ENCODE results near the gene WAPL.
"Not testable (repeated sequence)": the region's sequence is repeated elsewhere in the genome, so short reads cannot be mapped to it uniquely, and the experiment has no call there.

The WAPL gene

DNA sequence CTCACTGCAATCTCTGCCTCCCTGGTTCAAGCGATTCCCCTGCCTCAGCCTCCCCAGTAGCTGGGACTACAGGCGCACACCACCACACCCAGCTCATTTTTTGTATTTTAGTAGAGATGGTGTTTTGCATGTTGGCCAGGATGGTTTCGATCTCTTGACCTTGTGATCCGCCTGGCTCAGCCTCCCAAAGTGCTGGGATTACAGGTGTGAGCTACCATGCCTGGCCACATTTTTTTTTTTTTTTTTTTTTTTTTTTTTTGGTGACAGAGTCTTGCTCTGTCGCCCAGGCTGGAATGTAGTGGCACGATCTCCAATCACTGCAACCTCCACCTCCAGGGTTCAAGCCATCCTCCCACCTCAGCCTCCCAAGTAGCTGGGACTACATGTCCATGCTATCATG is 4.1 kb upstream of the WAPL start:
- not testable (repeated sequence) for H3K4me3 ChIP-seq (ENCODE audit: low read depth in 1 of 5, low read length in 5 of 5); H3K27ac ChIP-seq (ENCODE audit: low read depth, low read length); H3K9ac ChIP-seq (ENCODE audit: low read length in 5 of 5); H3K36me3 ChIP-seq (ENCODE audit: control insufficient read depth in 5 of 5, insufficient read depth in 5 of 5, low read length in 5 of 5); H3K9me3 ChIP-seq (ENCODE audit: control insufficient read depth in 5 of 5, low read length in 5 of 5); H3K27me3 ChIP-seq (ENCODE audit: control insufficient read depth in 5 of 5, insufficient read depth in 4 of 5, low read length in 5 of 5)
- peaks cover 2 to 21% (median 16%) of the 10 kb centered on the region in 5 donors for H3K4me1 ChIP-seq (ENCODE audit: control insufficient read depth in 5 of 5, insufficient read depth in 5 of 5, low read length in 5 of 5)

DNA sequence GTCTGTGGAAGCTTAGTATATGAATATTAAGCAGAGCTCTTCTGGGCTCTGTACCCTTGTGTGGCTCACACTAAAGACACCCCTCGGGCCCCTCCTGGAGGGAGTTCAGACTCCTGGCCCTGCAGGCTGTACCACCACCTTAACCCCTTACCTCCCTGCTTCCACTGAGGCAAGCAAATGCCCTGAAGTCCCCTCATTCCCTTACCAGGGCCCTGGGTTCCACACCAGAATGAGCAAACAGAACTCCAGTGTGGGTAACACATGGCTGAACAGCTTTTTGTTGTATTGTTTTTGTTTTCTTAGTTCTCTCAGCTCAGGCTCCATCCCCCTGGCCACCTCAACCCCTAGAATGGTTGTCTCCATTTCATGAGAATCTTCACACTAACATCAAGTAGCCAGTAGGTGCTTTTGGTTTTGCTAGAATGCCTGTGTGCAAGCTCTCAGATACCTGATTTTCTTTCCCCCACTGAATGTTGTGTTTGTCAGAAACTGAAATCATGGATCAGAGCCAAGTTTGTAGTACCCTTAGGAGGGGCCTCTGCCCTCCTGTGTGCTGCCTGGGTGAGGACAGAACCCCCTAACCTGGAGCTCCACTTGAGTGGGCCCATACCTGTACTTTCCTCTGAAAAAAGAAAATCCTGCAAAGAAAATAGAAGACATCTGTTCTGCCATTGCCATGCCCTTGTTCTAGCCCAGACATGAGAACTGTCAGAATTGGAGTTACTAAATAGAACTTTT is 2.8 kb upstream of the WAPL start:
- Histone ChIP-seq H3K9me3 (ENCODE audit: control insufficient read depth in 5 of 5, low read length in 5 of 5) (no peaks in the 10 kb centered on the region), H3K36me3 (ENCODE audit: control insufficient read depth in 5 of 5, insufficient read depth in 5 of 5, low read length in 5 of 5) (no peaks in the 10 kb centered on the region), H3K9ac (ENCODE audit: low read length in 5 of 5) (peak overlapping the region in 2 of 5 donors; percentile 16 to 23), H3K27ac (ENCODE audit: low read depth, low read length) (no peak overlapping the region), H3K4me3 (ENCODE audit: low read depth in 1 of 5, low read length in 5 of 5) (no peak overlapping the region), H3K27me3 (ENCODE audit: control insufficient read depth in 5 of 5, insufficient read depth in 4 of 5, low read length in 5 of 5) (no peaks in the 10 kb centered on the region), H3K4me1 (ENCODE audit: control insufficient read depth in 5 of 5, insufficient read depth in 5 of 5, low read length in 5 of 5) (peaks cover 2 to 34% (median 28%) of the 10 kb centered on the region in 5 donors)

DNA sequence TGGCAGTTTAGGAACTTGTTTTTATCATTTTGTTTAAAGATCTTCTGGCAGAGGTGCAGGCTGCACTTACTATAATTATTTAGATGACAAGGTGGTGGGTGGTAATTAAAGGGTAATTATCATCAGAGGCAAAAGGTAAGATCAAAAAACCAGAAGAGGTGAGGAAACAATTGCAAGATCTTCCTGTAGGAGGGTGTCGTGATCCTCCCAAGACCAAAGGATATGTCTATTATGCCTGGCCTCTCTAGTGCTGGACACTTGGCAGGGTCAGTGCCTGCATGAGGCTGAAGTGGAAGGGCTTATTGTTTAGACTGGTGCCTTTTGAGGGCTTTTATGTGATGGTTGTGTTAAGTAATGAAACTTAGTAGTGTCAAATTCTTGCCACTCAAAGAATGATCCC is 1.8 kb upstream of the WAPL start:
- H3K9ac ChIP-seq (ENCODE audit: low read length in 5 of 5): peak overlapping the region in 3 of 5 donors; percentile 31 to 57 (median 43)
- H3K27me3 ChIP-seq (ENCODE audit: control insufficient read depth in 5 of 5, insufficient read depth in 4 of 5, low read length in 5 of 5): no peaks in the 10 kb centered on the region
- no peak overlapping the region for H3K4me3 ChIP-seq (ENCODE audit: low read depth in 1 of 5, low read length in 5 of 5)
- no peaks in the 10 kb centered on the region for H3K9me3 ChIP-seq (ENCODE audit: control insufficient read depth in 5 of 5, low read length in 5 of 5)
- no peaks in the 10 kb centered on the region for H3K36me3 ChIP-seq (ENCODE audit: control insufficient read depth in 5 of 5, insufficient read depth in 5 of 5, low read length in 5 of 5)
- H3K4me1 ChIP-seq (ENCODE audit: control insufficient read depth in 5 of 5, insufficient read depth in 5 of 5, low read length in 5 of 5): peaks cover 2 to 41% (median 37%) of the 10 kb centered on the region in 5 donors
- H3K27ac ChIP-seq (ENCODE audit: low read depth, low read length): no peak overlapping the region

DNA sequence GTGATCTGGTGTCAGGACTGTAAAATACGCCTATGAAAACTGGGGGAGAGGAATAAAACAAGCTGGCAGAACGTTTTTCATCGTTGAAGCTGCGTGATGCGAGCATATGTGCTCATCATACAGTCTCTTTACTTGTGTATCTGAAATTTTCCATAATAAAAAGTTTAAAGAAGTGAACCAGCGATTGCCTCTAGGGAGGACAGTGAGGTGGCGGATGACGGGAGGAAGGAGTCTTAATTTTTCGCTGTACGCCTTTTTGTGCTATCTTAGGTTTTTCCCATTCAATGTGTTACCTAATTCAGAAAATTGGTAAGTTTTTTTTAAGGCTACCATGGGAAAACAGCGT is 891 bp upstream of the WAPL start:
- H3K36me3 ChIP-seq (ENCODE audit: control insufficient read depth in 5 of 5, insufficient read depth in 5 of 5, low read length in 5 of 5): peaks cover 0 to 6% (median 0%) of the 10 kb centered on the region in 5 donors
- peak overlapping the region; percentile 84 for H3K27ac ChIP-seq (ENCODE audit: low read depth, low read length)
- no peaks in the 10 kb centered on the region for H3K27me3 ChIP-seq (ENCODE audit: control insufficient read depth in 5 of 5, insufficient read depth in 4 of 5, low read length in 5 of 5)
- H3K9ac ChIP-seq (ENCODE audit: low read length in 5 of 5): peak overlapping the region in 4 of 5 donors; percentile 91 to 99 (median 92)
- H3K9me3 ChIP-seq (ENCODE audit: control insufficient read depth in 5 of 5, low read length in 5 of 5): no peaks in the 10 kb centered on the region
- H3K4me3 ChIP-seq (ENCODE audit: low read depth in 1 of 5, low read length in 5 of 5): peak overlapping the region; percentile 74 to 88 (median 85)
- H3K4me1 ChIP-seq (ENCODE audit: control insufficient read depth in 5 of 5, insufficient read depth in 5 of 5, low read length in 5 of 5): peaks cover 2 to 44% (median 38%) of the 10 kb centered on the region in 5 donors

DNA sequence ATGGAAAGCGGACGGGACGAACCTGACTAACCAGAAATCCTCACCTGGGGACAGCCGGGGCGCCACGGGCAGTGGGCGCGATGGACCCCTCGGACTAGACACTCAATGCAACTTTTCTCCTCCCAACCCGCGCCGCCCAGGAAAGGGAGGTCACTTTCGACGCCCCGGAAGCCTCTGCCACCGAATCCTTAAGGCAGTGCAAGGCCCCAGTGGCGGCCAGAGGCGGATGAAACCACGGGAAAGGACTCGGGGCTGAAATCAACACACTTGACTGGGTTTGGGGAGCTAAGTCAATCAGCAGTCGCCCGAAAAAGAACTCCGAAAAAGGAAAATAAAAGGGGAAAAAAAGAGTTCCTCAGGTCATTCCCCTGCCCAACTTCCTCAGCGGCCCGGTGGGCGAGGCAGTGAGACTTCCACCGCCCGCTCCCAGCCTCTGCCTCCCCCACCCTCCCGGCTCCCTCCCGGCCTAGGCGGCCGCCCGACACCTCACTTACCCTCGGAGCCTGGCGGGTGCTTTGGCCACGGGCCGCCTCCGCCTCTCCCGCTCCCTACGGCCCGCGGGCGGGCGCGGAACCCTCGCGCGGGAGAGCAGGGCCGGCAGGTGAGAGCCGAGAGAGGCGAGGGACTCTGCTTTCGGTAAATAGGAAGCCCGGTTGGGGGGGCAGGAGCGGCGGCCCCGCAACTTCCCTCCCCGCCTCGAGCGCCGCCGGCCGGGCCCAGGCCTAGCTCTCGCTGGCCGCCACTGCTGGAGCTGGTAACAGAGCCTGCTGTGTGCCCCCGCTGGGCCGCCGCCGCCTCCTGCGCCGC is 518 bp downstream of the WAPL start:
- Histone ChIP-seq H3K9me3 (ENCODE audit: control insufficient read depth in 5 of 5, low read length in 5 of 5) (no peaks in the 10 kb centered on the region), H3K4me1 (ENCODE audit: control insufficient read depth in 5 of 5, insufficient read depth in 5 of 5, low read length in 5 of 5) (peaks cover 2 to 50% (median 42%) of the 10 kb centered on the region in 5 donors), H3K36me3 (ENCODE audit: control insufficient read depth in 5 of 5, insufficient read depth in 5 of 5, low read length in 5 of 5) (peaks cover 0 to 11% (median 2%) of the 10 kb centered on the region in 5 donors), H3K27me3 (ENCODE audit: control insufficient read depth in 5 of 5, insufficient read depth in 4 of 5, low read length in 5 of 5) (no peaks in the 10 kb centered on the region), H3K4me3 (ENCODE audit: low read depth in 1 of 5, low read length in 5 of 5) (peak overlapping the region; percentile 74 to 88 (median 85)), H3K27ac (ENCODE audit: low read depth, low read length) (peak overlapping the region; percentile 84), H3K9ac (ENCODE audit: low read length in 5 of 5) (peak overlapping the region; percentile 81 to 99 (median 94))

DNA sequence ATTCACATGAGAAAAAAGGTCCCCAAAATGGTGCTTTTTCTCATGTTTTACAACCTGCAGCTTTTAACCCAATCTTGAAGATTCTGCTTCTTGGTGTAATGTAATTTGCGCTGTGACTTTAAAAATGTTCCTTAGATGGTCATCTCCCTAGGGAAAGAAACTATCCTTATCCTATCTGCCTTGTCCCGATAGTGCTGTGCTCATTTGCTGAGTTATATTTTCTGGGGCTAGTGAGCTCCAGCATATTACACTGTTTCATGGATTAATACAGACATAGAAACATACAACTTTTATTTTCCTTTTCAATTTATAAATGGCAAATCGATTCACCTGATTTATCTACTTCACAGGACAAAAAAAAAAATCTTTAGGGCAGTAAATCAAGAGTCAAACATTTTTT is 2.8 kb downstream of the WAPL start:
- Histone ChIP-seq H3K9me3 (ENCODE audit: control insufficient read depth in 5 of 5, low read length in 5 of 5) (no peaks in the 10 kb centered on the region), H3K27me3 (ENCODE audit: control insufficient read depth in 5 of 5, insufficient read depth in 4 of 5, low read length in 5 of 5) (no peaks in the 10 kb centered on the region), H3K36me3 (ENCODE audit: control insufficient read depth in 5 of 5, insufficient read depth in 5 of 5, low read length in 5 of 5) (peaks cover 6 to 29% (median 11%) of the 10 kb centered on the region in 5 donors), H3K4me1 (ENCODE audit: control insufficient read depth in 5 of 5, insufficient read depth in 5 of 5, low read length in 5 of 5) (peaks cover 2 to 54% (median 46%) of the 10 kb centered on the region in 5 donors), H3K27ac (ENCODE audit: low read depth, low read length) (no peak overlapping the region), H3K4me3 (ENCODE audit: low read depth in 1 of 5, low read length in 5 of 5) (no peak overlapping the region), H3K9ac (ENCODE audit: low read length in 5 of 5) (no peak overlapping the region)

DNA sequence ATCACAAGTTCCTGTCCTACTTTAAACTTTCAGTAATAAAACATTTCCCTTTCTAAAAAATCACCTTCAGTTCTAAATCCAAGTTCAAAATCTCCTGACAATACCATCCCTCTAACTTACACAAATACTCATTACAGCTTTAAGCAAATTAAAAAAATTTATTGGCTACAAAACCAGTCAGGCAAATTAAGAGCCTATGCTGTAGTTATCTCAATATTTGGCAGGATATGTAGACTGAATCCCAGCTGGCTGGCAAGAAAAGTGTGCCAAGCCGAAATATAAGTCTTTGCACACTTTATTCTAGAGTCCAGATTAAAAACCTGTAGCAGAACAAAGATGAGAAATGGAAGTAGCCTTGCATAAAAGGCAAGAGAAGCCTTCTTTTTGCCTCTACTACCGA is 9.5 kb downstream of the WAPL start:
- no peak overlapping the region for H3K27ac ChIP-seq (ENCODE audit: low read depth, low read length)
- peaks cover 2 to 25% (median 23%) of the 10 kb centered on the region in 5 donors for H3K4me1 ChIP-seq (ENCODE audit: control insufficient read depth in 5 of 5, insufficient read depth in 5 of 5, low read length in 5 of 5)
- H3K4me3 ChIP-seq (ENCODE audit: low read depth in 1 of 5, low read length in 5 of 5): no peak overlapping the region

DNA sequence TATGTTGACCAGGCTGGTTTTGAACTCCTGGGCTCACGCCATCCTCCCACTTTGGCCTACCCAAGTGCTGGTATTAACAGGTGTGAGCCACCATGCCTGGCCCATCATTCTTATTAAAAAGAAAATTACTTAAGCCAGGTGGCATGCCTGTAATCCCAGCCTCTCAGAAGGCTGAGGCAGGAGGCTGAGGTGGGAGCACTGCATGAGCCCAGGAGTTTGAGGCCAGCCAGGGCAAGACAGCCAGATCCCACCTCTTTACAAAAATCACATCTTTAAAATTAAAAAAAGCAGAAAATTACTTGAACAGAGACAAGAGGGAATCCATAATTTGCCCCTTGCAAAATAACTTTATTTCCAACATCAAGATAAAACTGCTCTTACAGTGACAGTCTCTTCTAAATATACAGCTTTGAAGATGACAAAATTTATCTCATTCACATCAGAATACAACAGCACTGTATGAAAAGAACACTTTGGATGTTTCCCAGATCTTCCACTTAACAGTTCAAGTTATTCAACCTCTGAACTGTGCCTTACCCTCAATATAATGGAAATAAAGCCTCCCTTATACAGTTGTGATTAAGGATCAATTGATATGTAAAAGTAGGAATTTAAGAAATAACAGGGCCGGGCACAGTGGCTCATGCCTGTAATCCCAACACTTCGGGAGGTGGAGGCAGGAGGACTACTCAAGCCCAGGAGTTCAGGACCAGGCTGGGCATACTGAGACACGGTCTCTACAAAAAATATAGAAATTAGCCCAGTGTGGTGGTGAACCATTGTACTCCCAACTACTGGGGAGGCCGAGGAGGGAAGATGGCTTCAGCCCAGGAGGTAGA is 10.3 kb downstream of the WAPL start:
- no peaks in the 10 kb centered on the region for H3K27me3 ChIP-seq (ENCODE audit: control insufficient read depth in 5 of 5, insufficient read depth in 4 of 5, low read length in 5 of 5)
- no peak overlapping the region for H3K27ac ChIP-seq (ENCODE audit: low read depth, low read length)
- H3K36me3 ChIP-seq (ENCODE audit: control insufficient read depth in 5 of 5, insufficient read depth in 5 of 5, low read length in 5 of 5): peaks cover 9 to 28% (median 11%) of the 10 kb centered on the region in 5 donors
- H3K9ac ChIP-seq (ENCODE audit: low read length in 5 of 5): no peak overlapping the region
- no peak overlapping the region for H3K4me3 ChIP-seq (ENCODE audit: low read depth in 1 of 5, low read length in 5 of 5)
- peaks cover 2 to 24% (median 19%) of the 10 kb centered on the region in 5 donors for H3K4me1 ChIP-seq (ENCODE audit: control insufficient read depth in 5 of 5, insufficient read depth in 5 of 5, low read length in 5 of 5)
- H3K9me3 ChIP-seq (ENCODE audit: control insufficient read depth in 5 of 5, low read length in 5 of 5): no peaks in the 10 kb centered on the region

More for the DNA sequence above, 9.5 kb downstream of the WAPL start:
- Histone ChIP-seq H3K27me3 (ENCODE audit: control insufficient read depth in 5 of 5, insufficient read depth in 4 of 5, low read length in 5 of 5) (no peaks in the 10 kb centered on the region), H3K9ac (ENCODE audit: low read length in 5 of 5) (peak overlapping the region in 1 of 5 donors; percentile 46), H3K9me3 (ENCODE audit: control insufficient read depth in 5 of 5, low read length in 5 of 5) (no peaks in the 10 kb centered on the region), H3K36me3 (ENCODE audit: control insufficient read depth in 5 of 5, insufficient read depth in 5 of 5, low read length in 5 of 5) (peaks cover 9 to 30% (median 11%) of the 10 kb centered on the region in 5 donors)

DNA sequence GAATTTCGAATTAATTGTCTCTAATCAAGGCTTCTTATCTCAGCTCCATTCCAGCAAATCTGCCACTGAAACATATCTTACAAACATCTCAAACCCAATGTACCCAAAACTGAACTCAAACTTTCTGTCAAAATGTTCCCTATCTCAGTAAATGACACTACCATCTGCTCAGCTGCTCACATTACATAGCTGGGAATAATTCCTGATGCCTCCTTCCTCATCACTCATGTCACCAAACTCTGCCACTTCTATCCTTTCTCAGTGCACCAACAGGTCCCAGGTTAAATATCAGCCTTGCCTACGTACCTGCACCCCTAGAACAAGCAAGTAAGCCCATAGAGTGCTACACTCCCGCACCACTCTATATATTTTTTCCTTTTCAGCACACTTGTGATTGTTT is 12.4 kb downstream of the WAPL start:
- no peak overlapping the region for H3K4me3 ChIP-seq (ENCODE audit: low read depth in 1 of 5, low read length in 5 of 5)
- H3K4me1 ChIP-seq (ENCODE audit: control insufficient read depth in 5 of 5, insufficient read depth in 5 of 5, low read length in 5 of 5): peaks cover 2 to 18% (median 14%) of the 10 kb centered on the region in 5 donors
- H3K27ac ChIP-seq (ENCODE audit: low read depth, low read length): no peak overlapping the region
- H3K9me3 ChIP-seq (ENCODE audit: control insufficient read depth in 5 of 5, low read length in 5 of 5): no peaks in the 10 kb centered on the region
- no peak overlapping the region for H3K9ac ChIP-seq (ENCODE audit: low read length in 5 of 5)
- no peaks in the 10 kb centered on the region for H3K27me3 ChIP-seq (ENCODE audit: control insufficient read depth in 5 of 5, insufficient read depth in 4 of 5, low read length in 5 of 5)
- H3K36me3 ChIP-seq (ENCODE audit: control insufficient read depth in 5 of 5, insufficient read depth in 5 of 5, low read length in 5 of 5): peaks cover 6 to 14% (median 6%) of the 10 kb centered on the region in 5 donors

Measured in subcutaneous abdominal adipose tissue (tissue), 5 donors.